RKO (cell line): ENCODE data around the gene ARHGEF16.

ENCODE experiments used
- DNase-seq: peaks from one replicate; pipeline ENCODE4 v3.0.0-alpha.2; 2016; ENCODE audit warnings: low spot score

The ARHGEF16 gene

GRCh38 chr1:3502641-3503524 is 48.4 kb downstream of the ARHGEF16 start:
- DNase-seq: no peak

- no peak for DNase-seq
Observed at GRCh38 chr1:3503525-3503886, 49.0 kb downstream of the ARHGEF16 start.

- DNase-seq: peak; percentile 89
Observed at GRCh38 chr1:3504151-3504821, 49.8 kb downstream of the ARHGEF16 start.

GRCh38 chr1:3504822-3505153 is 50.3 kb downstream of the ARHGEF16 start:
- no peak for DNase-seq

- DNase-seq: no peak
Observed at GRCh38 chr1:3505161-3505560, 50.7 kb downstream of the ARHGEF16 start.

GRCh38 chr1:3506041-3506440 is 51.6 kb downstream of the ARHGEF16 start:
- DNase-seq: no peak

- DNase-seq: no peak
Observed at GRCh38 chr1:3506943-3507342, 52.5 kb downstream of the ARHGEF16 start.

- no peak for DNase-seq
Observed at GRCh38 chr1:3507636-3508275, 53.3 kb downstream of the ARHGEF16 start.

GRCh38 chr1:3508757-3509415 is 54.4 kb downstream of the ARHGEF16 start:
- no peak for DNase-seq

- DNase-seq: no peak
Observed at GRCh38 chr1:3509721-3510120, 55.3 kb downstream of the ARHGEF16 start.

- DNase-seq: no peak
Observed at GRCh38 chr1:3510136-3510955, 55.9 kb downstream of the ARHGEF16 start.

GRCh38 chr1:3510956-3511250 is 56.4 kb downstream of the ARHGEF16 start:
- no peak for DNase-seq

GRCh38 chr1:3511306-3511705 is 56.8 kb downstream of the ARHGEF16 start:
- DNase-seq: no peak

- DNase-seq: no peak
Observed at GRCh38 chr1:3511856-3512255, 57.4 kb downstream of the ARHGEF16 start.

GRCh38 chr1:3514404-3514803 is 59.9 kb downstream of the ARHGEF16 start:
- DNase-seq: no peak

- DNase-seq: no peak
Observed at GRCh38 chr1:3515272-3515671, 60.8 kb downstream of the ARHGEF16 start.

GRCh38 chr1:3515774-3516480 is 61.5 kb downstream of the ARHGEF16 start:
- DNase-seq: no peak

- no peak for DNase-seq
Observed at GRCh38 chr1:3516481-3516869, 62.0 kb downstream of the ARHGEF16 start.

GRCh38 chr1:3516911-3517675 is 62.6 kb downstream of the ARHGEF16 start:
- DNase-seq: no peak

GRCh38 chr1:3518256-3518655 is 63.8 kb downstream of the ARHGEF16 start:
- no peak for DNase-seq

- DNase-seq: no peak
Observed at GRCh38 chr1:3518756-3519155, 64.3 kb downstream of the ARHGEF16 start.
